ENCODE measurements around the gene DNAH2.

GRCh38 chr17:7727886-7728285, 10.3 kb downstream of the DNAH2 start:
- no peak for TF ChIP-seq ZNF652 (CRISPR knock-in tag; IDR thresholded peaks at IDR 0.05; ENCODE audit: borderline replicate concordance, low read depth)
- TF ChIP-seq MED1 (CRISPR knock-in tag; IDR thresholded peaks at IDR 0.05), result no peak
- no peak for TF ChIP-seq ARNT (IDR thresholded peaks at IDR 0.05)
- TF ChIP-seq MYNN (CRISPR knock-in tag; IDR thresholded peaks at IDR 0.05; ENCODE audit: low read depth), result no peak
- TF ChIP-seq, protein P1, sequence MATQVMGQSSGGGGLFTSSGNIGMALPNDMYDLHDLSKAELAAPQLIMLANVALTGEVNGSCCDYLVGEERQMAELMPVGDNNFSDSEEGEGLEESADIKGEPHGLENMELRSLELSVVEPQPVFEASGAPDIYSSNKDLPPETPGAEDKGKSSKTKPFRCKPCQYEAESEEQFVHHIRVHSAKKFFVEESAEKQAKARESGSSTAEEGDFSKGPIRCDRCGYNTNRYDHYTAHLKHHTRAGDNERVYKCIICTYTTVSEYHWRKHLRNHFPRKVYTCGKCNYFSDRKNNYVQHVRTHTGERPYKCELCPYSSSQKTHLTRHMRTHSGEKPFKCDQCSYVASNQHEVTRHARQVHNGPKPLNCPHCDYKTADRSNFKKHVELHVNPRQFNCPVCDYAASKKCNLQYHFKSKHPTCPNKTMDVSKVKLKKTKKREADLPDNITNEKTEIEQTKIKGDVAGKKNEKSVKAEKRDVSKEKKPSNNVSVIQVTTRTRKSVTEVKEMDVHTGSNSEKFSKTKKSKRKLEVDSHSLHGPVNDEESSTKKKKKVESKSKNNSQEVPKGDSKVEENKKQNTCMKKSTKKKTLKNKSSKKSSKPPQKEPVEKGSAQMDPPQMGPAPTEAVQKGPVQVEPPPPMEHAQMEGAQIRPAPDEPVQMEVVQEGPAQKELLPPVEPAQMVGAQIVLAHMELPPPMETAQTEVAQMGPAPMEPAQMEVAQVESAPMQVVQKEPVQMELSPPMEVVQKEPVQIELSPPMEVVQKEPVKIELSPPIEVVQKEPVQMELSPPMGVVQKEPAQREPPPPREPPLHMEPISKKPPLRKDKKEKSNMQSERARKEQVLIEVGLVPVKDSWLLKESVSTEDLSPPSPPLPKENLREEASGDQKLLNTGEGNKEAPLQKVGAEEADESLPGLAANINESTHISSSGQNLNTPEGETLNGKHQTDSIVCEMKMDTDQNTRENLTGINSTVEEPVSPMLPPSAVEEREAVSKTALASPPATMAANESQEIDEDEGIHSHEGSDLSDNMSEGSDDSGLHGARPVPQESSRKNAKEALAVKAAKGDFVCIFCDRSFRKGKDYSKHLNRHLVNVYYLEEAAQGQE (IDR thresholded peaks at IDR 0.05; ENCODE audit: borderline replicate concordance in 1 of 2, low read depth in 1 of 2, low read length in 2 of 2), result no peak
- no peak for TF ChIP-seq NFYB (CRISPR knock-in tag; IDR thresholded peaks at IDR 0.05)
- TF ChIP-seq RNF2 (conservative IDR thresholded peaks at IDR 0.05; ENCODE audit: low read depth), result no peak
- TF ChIP-seq KMT2B (CRISPR knock-in tag; IDR thresholded peaks at IDR 0.05), result no peak
- no peak for TF ChIP-seq CTCF (CRISPR knock-in tag; IDR thresholded peaks at IDR 0.05)
- TF ChIP-seq, protein P2, sequence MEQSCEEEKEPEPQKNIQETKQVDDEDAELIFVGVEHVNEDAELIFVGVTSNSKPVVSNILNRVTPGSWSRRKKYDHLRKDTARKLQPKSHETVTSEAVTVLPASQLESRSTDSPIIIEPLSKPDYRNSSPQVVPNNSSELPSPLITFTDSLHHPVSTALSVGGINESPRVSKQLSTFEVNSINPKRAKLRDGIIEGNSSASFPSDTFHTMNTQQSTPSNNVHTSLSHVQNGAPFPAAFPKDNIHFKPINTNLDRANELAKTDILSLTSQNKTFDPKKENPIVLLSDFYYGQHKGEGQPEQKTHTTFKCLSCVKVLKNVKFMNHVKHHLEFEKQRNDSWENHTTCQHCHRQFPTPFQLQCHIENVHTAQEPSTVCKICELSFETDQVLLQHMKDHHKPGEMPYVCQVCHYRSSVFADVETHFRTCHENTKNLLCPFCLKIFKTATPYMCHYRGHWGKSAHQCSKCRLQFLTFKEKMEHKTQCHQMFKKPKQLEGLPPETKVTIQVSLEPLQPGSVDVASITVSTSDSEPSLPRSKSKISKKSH (CRISPR knock-in tag; IDR thresholded peaks at IDR 0.05; ENCODE audit: borderline replicate concordance), result no peak
